WTC11 (cell line): Measurements from ENCODE around the gene FOXO3.

Experiments
- CREM ChIP-seq: sonication (generic); formaldehyde crosslinking; IDR thresholded peaks from 2 replicates; pipeline ENCODE4 v1.8.1; 2022; ENCODE audit warnings: mild to moderate bottlenecking, missing genetic modification reagents, moderate library complexity
- TF ChIP-seq, protein P1 (sequence below): fragments of 200-600 bp; IDR thresholded peaks from 2 replicates; pipeline ENCODE4 v1.8.0; 2022; ENCODE audit warnings: antibody characterized with exemption

DNA sequence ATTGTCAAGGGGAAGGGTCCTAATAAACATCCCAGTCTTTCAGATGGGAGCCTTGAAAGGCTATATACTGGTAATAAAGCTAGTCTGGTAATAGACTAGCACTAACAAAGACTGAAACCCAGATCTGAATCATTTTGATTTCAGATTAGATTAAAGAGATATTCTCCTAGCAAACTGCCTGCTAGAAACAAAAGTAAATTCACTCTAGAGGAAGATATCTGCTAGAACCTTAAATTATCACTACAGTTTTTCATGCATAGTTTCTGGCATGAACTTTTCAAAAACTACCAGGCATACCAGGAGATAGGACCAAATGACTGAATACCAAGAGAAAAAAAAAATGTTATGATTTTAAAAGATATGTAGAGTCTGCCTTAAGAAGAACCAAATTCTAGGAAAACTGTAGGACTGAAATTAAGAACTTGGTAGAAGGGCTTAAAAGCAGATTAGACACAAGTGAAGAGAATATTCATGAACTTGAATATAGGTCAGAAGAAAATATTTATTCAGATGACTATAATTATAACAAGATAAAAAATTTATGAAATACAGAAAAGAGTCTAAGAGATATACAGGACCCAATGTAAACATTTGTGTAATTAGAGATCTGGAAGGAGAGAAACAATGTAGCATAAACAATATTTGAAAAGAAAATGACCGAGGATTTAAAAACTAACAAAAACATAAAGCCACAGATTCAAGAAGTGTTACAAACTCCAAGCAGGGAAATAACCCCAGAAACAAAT lies 141.6 kb downstream of the FOXO3 start:
- no peak for TF ChIP-seq CREM (CRISPR knock-in tag)
- TF ChIP-seq, protein P1, sequence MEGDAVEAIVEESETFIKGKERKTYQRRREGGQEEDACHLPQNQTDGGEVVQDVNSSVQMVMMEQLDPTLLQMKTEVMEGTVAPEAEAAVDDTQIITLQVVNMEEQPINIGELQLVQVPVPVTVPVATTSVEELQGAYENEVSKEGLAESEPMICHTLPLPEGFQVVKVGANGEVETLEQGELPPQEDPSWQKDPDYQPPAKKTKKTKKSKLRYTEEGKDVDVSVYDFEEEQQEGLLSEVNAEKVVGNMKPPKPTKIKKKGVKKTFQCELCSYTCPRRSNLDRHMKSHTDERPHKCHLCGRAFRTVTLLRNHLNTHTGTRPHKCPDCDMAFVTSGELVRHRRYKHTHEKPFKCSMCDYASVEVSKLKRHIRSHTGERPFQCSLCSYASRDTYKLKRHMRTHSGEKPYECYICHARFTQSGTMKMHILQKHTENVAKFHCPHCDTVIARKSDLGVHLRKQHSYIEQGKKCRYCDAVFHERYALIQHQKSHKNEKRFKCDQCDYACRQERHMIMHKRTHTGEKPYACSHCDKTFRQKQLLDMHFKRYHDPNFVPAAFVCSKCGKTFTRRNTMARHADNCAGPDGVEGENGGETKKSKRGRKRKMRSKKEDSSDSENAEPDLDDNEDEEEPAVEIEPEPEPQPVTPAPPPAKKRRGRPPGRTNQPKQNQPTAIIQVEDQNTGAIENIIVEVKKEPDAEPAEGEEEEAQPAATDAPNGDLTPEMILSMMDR, result no peak
